Trophoblast cell (in vitro differentiated cells and primary cell): Measurements from ENCODE around the gene LYPD8.

Experiments used
- DNase-seq, 2 donors: peaks; one replicate each; pipeline ENCODE4 v3.0.0-alpha.2; 2016
- H2AFZ ChIP-seq: 2 replicates; pipeline ENCODE4 v1.6.1; 2013; ENCODE audit warnings: low read length, moderate library complexity, mild to moderate bottlenecking; ENCODE audit not compliant: insufficient read depth, poor library complexity
- H2AK5ac ChIP-seq: 2 replicates; pipeline ENCODE4 v1.6.1; 2013; ENCODE audit warnings: mild to moderate bottlenecking, low read length
- H2BK120ac ChIP-seq: 2 replicates; pipeline ENCODE4 v1.6.1; 2013; ENCODE audit warnings: low read length, mild to moderate bottlenecking, moderate library complexity; ENCODE audit not compliant: insufficient read depth, poor library complexity
- H2BK12ac ChIP-seq: 2 replicates; pipeline ENCODE4 v1.6.1; 2013; ENCODE audit warnings: mild to moderate bottlenecking, low read length, moderate library complexity
- H2BK5ac ChIP-seq: 2 replicates; pipeline ENCODE4 v1.6.1; 2013; ENCODE audit warnings: low read length, low read depth, moderate library complexity, mild to moderate bottlenecking; ENCODE audit not compliant: poor library complexity
- H3K14ac ChIP-seq: 2 replicates; pipeline ENCODE4 v1.6.1; 2013; ENCODE audit warnings: mild to moderate bottlenecking, low read length
- H3K18ac ChIP-seq: 2 replicates; pipeline ENCODE4 v1.6.1; 2013; ENCODE audit warnings: mild to moderate bottlenecking, low read length
- H3K23ac ChIP-seq: 2 replicates; pipeline ENCODE4 v1.6.1; 2013; ENCODE audit warnings: low read length
- H3K27ac ChIP-seq: 2 replicates; pipeline ENCODE4 v1.5.1; 2013; ENCODE audit warnings: low read depth, mild to moderate bottlenecking, inconsistent platforms, low read length, moderate library complexity
- H3K27me3 ChIP-seq: 2 replicates; pipeline ENCODE4 v1.6.1; 2013; ENCODE audit warnings: inconsistent platforms, mild to moderate bottlenecking, low read length, moderate library complexity; ENCODE audit not compliant: insufficient read depth
- H3K36me3 ChIP-seq, 2 experiments: 1 replicate in 1 of 2; 2 replicates in 1 of 2; pipeline ENCODE4 v1.6.1; 2013; ENCODE audit warnings: low read length in 2 of 2, mild to moderate bottlenecking in 2 of 2, moderate library complexity in 1 of 2; ENCODE audit not compliant: insufficient read depth in 2 of 2, control insufficient read depth in 1 of 2
- H3K4ac ChIP-seq: 2 replicates; pipeline ENCODE4 v1.6.1; 2013; ENCODE audit warnings: low read depth, mild to moderate bottlenecking, low read length, moderate library complexity
- H3K4me1 ChIP-seq, 2 experiments: 1 replicate in 1 of 2; 2 replicates in 1 of 2; pipeline ENCODE4 v1.6.1; 2013; ENCODE audit warnings: low read length in 2 of 2, mild to moderate bottlenecking in 2 of 2, moderate library complexity in 1 of 2; ENCODE audit not compliant: insufficient read depth in 2 of 2, control insufficient read depth in 1 of 2
- H3K4me2 ChIP-seq: 2 replicates; pipeline ENCODE4 v1.6.1; 2013; ENCODE audit warnings: inconsistent platforms, mild to moderate bottlenecking, low read length, moderate library complexity
- H3K4me3 ChIP-seq: 2 replicates; pipeline ENCODE4 v1.5.1; 2013; ENCODE audit warnings: mild to moderate bottlenecking, low read depth, low read length, inconsistent platforms
- H3K79me1 ChIP-seq: one replicate; pipeline ENCODE4 v1.6.1; 2013; ENCODE audit warnings: low read length
- H3K79me2 ChIP-seq: 2 replicates; pipeline ENCODE4 v1.6.1; 2013; ENCODE audit warnings: low read length, mild to moderate bottlenecking; ENCODE audit not compliant: control insufficient read depth, insufficient read depth, poor library complexity
- H3K9ac ChIP-seq: 2 replicates; pipeline ENCODE4 v1.6.1; 2013; ENCODE audit warnings: mild to moderate bottlenecking, low read length
- H3K9me3 ChIP-seq: 2 replicates; pipeline ENCODE4 v1.6.1; 2013; ENCODE audit warnings: low read depth, mild to moderate bottlenecking, control low read depth, inconsistent platforms, low read length; ENCODE audit not compliant: insufficient read depth
- H4K12ac ChIP-seq: 2 replicates; pipeline ENCODE4 v1.6.1; 2013; ENCODE audit warnings: low read depth, mild to moderate bottlenecking, low read length, moderate library complexity
- H4K8ac ChIP-seq: 2 replicates; pipeline ENCODE4 v1.6.1; 2013; ENCODE audit warnings: low read depth, mild to moderate bottlenecking, low read length, moderate library complexity
- H4K91ac ChIP-seq: one replicate; pipeline ENCODE4 v1.6.1; 2013; ENCODE audit warnings: low read depth, mild to moderate bottlenecking, low read length, moderate library complexity
- WGBS: extraction: QIAGEN DNeasy Blood & Tissue Kit; methylation state at CpG from one replicate; pipeline ENCODE4 v1.1.7; 2013; ENCODE audit warnings: missing lambda C conversion rate; ENCODE audit not compliant: insufficient read length, insufficient coverage; ENCODE audit errors: extremely low coverage; 5-methylcytosine and 5-hydroxymethylcytosine counted together

The LYPD8 gene

DNA sequence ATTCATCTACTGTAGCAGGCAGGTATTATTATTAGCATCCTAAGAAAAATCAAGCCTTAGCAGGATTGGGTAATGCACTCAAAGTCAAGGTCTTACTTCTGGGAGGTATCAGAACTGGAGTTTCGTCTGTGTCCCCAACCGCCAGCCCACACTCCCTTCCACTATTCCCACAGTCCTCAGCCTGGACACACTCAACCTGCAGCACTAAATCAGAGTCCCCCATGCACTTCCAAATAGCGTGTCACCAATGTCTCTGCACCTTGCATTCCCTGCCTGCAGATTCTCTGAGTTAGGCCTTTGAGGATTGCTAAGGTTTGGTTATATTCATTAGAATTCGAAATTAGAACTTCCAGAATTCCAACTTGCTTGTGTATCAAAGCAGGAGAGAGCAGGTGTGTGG, 3.9 kb downstream of the LYPD8 start:
- no peak overlapping the region for H4K8ac ChIP-seq
- no peak overlapping the region for H2AFZ ChIP-seq

DNA sequence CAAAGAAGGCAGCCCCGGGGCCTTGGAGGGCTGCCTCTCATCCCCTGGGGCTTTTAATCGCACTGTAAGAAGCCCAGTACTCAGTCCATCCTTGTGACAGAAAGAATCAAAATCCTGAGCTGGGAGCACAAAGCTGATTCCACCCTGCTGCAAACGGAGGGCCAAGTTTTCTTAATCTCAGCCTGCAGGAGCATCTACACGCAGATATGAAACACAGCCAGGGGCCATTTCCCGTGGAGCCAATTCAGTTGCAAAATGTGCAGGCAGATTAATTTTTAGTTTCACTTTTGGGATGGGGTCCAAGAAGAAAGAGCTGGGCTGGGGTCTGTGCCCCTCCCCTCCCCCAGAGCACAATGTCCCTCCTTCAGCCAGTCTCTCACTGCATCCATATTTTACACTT, 4.4 kb downstream of the LYPD8 start:
- H3K79me2 ChIP-seq, result no peaks in the 10 kb centered on the region
- no peaks in the 10 kb centered on the region for H3K4me1 ChIP-seq
- H3K9me3 ChIP-seq, result peaks cover 61% of the 10 kb centered on the region
- H4K12ac ChIP-seq, result no peak overlapping the region
- H2AK5ac ChIP-seq, result no peak overlapping the region
- no peak overlapping the region for H3K9ac ChIP-seq
- no peak overlapping the region for H2AFZ ChIP-seq
- no peak overlapping the region for H4K91ac ChIP-seq
- no peak overlapping the region for H3K4me2 ChIP-seq
- no peak overlapping the region for H2BK12ac ChIP-seq
- no peak overlapping the region for H3K23ac ChIP-seq
- no peak overlapping the region for H2BK5ac ChIP-seq
- no peak overlapping the region for H3K18ac ChIP-seq
- no peak for DNase-seq
- no peaks in the 10 kb centered on the region for H3K36me3 ChIP-seq
- no peak overlapping the region for H3K27ac ChIP-seq
- no peaks in the 10 kb centered on the region for H3K27me3 ChIP-seq
- no peaks in the 10 kb centered on the region for H3K79me1 ChIP-seq
- WGBS, result no CpG with 5 or more reads among the region's 5 CpGs
- no peak overlapping the region for H3K14ac ChIP-seq
- no peak overlapping the region for H3K4ac ChIP-seq
- H4K8ac ChIP-seq, result no peak overlapping the region
- H3K4me3 ChIP-seq, result no peak overlapping the region
- no peak overlapping the region for H2BK120ac ChIP-seq

More for the DNA sequence above, 3.9 kb downstream of the LYPD8 start:
- Histone ChIP-seq H3K79me2 (no peaks in the 10 kb centered on the region), H2BK5ac (no peak overlapping the region), H3K4ac (no peak overlapping the region), H3K9me3 (peaks cover 62% of the 10 kb centered on the region), H3K18ac (no peak overlapping the region), H3K79me1 (no peaks in the 10 kb centered on the region), H3K14ac (no peak overlapping the region), H2BK12ac (no peak overlapping the region), H3K27me3 (no peaks in the 10 kb centered on the region), H4K91ac (no peak overlapping the region), H2AK5ac (no peak overlapping the region), H3K27ac (no peak overlapping the region), H3K36me3 (no peaks in the 10 kb centered on the region), H3K23ac (no peak overlapping the region), H4K12ac (no peak overlapping the region), H3K4me1 (no peaks in the 10 kb centered on the region), H3K4me2 (no peak overlapping the region), H2BK120ac (no peak overlapping the region), H3K9ac (no peak overlapping the region), H3K4me3 (no peak overlapping the region)
- WGBS, result no CpG with 5 or more reads among the region's 4 CpGs
- no peak for DNase-seq

DNA sequence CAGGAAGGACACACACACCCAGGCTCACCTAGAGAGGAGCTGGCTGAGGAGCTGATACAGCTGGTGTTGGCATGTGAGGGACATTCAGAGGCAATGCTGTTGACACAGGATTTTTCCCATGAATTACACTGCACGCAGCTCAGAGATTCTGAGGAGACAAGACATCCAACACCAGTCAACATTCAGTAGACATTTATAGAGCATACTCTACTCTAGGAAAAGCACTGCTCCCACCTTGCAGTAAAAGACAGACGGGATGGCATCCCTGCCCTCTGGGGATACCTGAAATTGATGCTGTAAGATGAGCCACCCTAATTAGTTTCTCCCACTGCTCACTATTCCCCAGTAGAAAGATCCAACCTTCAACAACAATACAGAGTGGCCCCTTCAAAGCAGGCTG, 5.1 kb downstream of the LYPD8 start:
- Histone ChIP-seq H4K8ac (no peak overlapping the region), H3K4me2 (no peak overlapping the region), H3K79me1 (no peaks in the 10 kb centered on the region), H3K4me1 (no peaks in the 10 kb centered on the region), H2BK5ac (no peak overlapping the region), H2BK12ac (no peak overlapping the region), H3K14ac (no peak overlapping the region), H3K4ac (no peak overlapping the region), H3K9ac (no peak overlapping the region), H2AK5ac (no peak overlapping the region), H2BK120ac (no peak overlapping the region), H3K4me3 (no peak overlapping the region), H4K91ac (no peak overlapping the region), H3K79me2 (no peaks in the 10 kb centered on the region), H3K36me3 (no peaks in the 10 kb centered on the region), H3K18ac (no peak overlapping the region), H3K27ac (no peak overlapping the region), H3K23ac (no peak overlapping the region), H3K27me3 (no peaks in the 10 kb centered on the region), H4K12ac (no peak overlapping the region), H2AFZ (no peak overlapping the region), H3K9me3 (peaks cover 56% of the 10 kb centered on the region)
- DNase-seq, result no peak
- no CpG with 5 or more reads among the region's 2 CpGs for WGBS

DNA sequence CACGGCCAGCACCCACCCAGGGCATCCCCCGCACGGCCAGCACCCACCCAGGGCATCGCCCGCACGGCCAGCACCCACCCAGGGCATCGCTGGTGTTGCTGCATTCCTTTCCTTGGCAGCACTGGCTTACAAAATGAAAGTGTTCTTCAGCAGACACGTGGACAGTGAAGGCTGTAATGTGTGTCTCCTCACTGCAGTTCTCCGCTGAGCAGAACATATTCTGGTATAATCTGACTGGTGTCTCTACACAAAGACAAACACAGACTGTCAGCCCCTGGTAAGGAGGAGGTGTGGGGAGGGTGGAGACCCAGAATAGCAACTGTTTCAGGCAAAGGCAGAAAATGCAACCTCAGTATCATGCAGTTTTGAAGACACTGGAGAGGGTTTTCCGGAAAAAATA, 7.3 kb downstream of the LYPD8 start:
- Histone ChIP-seq H2AK5ac (no peak overlapping the region), H4K8ac (no peak overlapping the region), H3K14ac (no peak overlapping the region), H4K91ac (no peak overlapping the region), H2BK5ac (no peak overlapping the region), H2BK12ac (no peak overlapping the region), H3K18ac (no peak overlapping the region), H3K4ac (no peak overlapping the region), H3K4me1 (no peaks in the 10 kb centered on the region), H3K27ac (no peak overlapping the region), H3K27me3 (no peaks in the 10 kb centered on the region), H4K12ac (no peak overlapping the region), H2AFZ (no peak overlapping the region), H3K79me1 (no peaks in the 10 kb centered on the region), H3K4me3 (no peak overlapping the region), H3K36me3 (no peaks in the 10 kb centered on the region), H3K9ac (no peak overlapping the region), H3K79me2 (no peaks in the 10 kb centered on the region), H2BK120ac (no peak overlapping the region), H3K23ac (no peak overlapping the region), H3K4me2 (no peak overlapping the region), H3K9me3 (peaks cover 43% of the 10 kb centered on the region)
- DNase-seq, result no peak
- WGBS, result no CpG with 5 or more reads among the region's 10 CpGs
